Suprapubic skin (tissue), 4 donors: Measurements from ENCODE around the gene PIK3R2.

Experiments
- CTCF ChIP-seq, 2 donors: fragments of 200-600 bp in 1 of 2; fragments of 450-650 bp in 1 of 2; sonication (generic) in 1 of 2; IDR thresholded peaks; one replicate each; pipeline ENCODE4 v1.5.1; 2016 to 2019; ENCODE audit warnings: antibody characterized with exemption in 2 of 2, mild to moderate bottlenecking in 1 of 2, moderate library complexity in 1 of 2
- EP300 ChIP-seq: sonication (generic); formaldehyde crosslinking; IDR thresholded peaks from one replicate; pipeline ENCODE4 v1.6.1; 2017; ENCODE audit warnings: antibody characterized with exemption
- POLR2A ChIP-seq, 2 donors: fragments of 450-650 bp; IDR thresholded peaks; one replicate each; pipeline ENCODE4 v1.6.1; 2017; ENCODE audit warnings: antibody characterized with exemption in 2 of 2, mild to moderate bottlenecking in 2 of 2, moderate library complexity in 2 of 2
- POLR2AphosphoS5 ChIP-seq, 3 donors: sonication (generic); formaldehyde crosslinking; IDR thresholded peaks; one replicate each; pipeline ENCODE4 v1.6.1; 2017; ENCODE audit warnings: antibody characterized with exemption in 3 of 3

GRCh38 chr19:18160971-18161635, 8.1 kb downstream of the PIK3R2 start:
- no peak for TF ChIP-seq POLR2A (IDR thresholded peaks at IDR 0.05)
- TF ChIP-seq CTCF (IDR thresholded peaks at IDR 0.05), result peak; percentile 55 to 75
- no peak for TF ChIP-seq POLR2AphosphoS5 (IDR thresholded peaks at IDR 0.05)
- TF ChIP-seq EP300, result no peak
